Large intestine (tissue), 3 donors: ENCODE measurements around the gene ABCG2. TPM values are rescaled to one million over a fixed set of nuclear protein-coding genes. Genes with fewer than 3 reads are reported as not detected.
"Not testable (repeated sequence)": the region's sequence is repeated elsewhere in the genome, so short reads cannot be mapped to it uniquely, and the experiment has no call there.

Experiments
- DNase-seq, 2 donors: peaks; one replicate each; pipeline versions ENCODE4 v3.0.0 to v3.0.0-alpha.2; 2013
- H3K27ac ChIP-seq: one replicate; pipeline ENCODE4 v1.5.1; 2013; ENCODE audit warnings: low read length
- H3K27me3 ChIP-seq: 2 replicates; pipeline ENCODE4 v1.6.1; 2013; ENCODE audit warnings: low read length; ENCODE audit not compliant: control insufficient read depth, insufficient read depth
- H3K36me3 ChIP-seq: 2 replicates; pipeline ENCODE4 v1.6.1; 2013; ENCODE audit warnings: low read length; ENCODE audit not compliant: control insufficient read depth, insufficient read depth
- H3K4me1 ChIP-seq: one replicate; pipeline ENCODE4 v1.6.1; 2013; ENCODE audit warnings: low read length; ENCODE audit not compliant: control insufficient read depth, insufficient read depth
- H3K4me3 ChIP-seq: one replicate; pipeline ENCODE4 v1.5.1; 2013; ENCODE audit warnings: low read length
- H3K9me3 ChIP-seq: one replicate; pipeline ENCODE4 v1.6.1; 2013; ENCODE audit warnings: mild to moderate bottlenecking, low read depth, low read length, moderate library complexity; ENCODE audit not compliant: control insufficient read depth
- WGBS: methylation state at CpG from one replicate; pipeline ENCODE4 v1.1.5; 2013; ENCODE audit warnings: low lambda C conversion rate; ENCODE audit not compliant: insufficient coverage; 5-methylcytosine and 5-hydroxymethylcytosine counted together
- polyA plus RNA-seq: library from polyadenylated mRNA; unstranded; fragments of 120-200 nt; gene quantifications from one replicate; pipeline ENCODE4 v1.2.1, GENCODE V29; 2013

Gene ABCG2
- polyA plus RNA-seq, 1 donor: 5.7 TPM

DNA sequence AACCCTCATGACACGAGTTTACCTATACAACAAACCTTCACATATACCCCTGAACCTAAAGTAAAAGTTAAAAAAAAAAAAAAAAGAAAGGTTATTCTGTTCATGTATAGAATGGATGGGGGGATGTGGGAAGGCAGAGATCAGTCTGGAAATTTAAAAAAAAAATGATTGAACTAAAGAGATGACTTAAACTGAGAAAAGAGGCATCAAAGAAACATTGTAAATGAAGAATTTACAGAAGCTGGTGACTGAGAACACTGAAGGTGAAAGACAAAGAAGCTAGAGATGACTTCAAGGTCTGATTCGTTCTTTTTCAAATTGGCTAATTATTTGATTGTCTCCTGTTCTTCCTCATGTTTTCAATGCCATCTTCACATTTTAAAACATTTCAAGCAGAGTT is 12.8 kb upstream of the ABCG2 start:
- 92% methylated on average over 2 of the region's 2 CpGs for WGBS
- H3K9me3 ChIP-seq: no peaks in the 10 kb centered on the region

DNA sequence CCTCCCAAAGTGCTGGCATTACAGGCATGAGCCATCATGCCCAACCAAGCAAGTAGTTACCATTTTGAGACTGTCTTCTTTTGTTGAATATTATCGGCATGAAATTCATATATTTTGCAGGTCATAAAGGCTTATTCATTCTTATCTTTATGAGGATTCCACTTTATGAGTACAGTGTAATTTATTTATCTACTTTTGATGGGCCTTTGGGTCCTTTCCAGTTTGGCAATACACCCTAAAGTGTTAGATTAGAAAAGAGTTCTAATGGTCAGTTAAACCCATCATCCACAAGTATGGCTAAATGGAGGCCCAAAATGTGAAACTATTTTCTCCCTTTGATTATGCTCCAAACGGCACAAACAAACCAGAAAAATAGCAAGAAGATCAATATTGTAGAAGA is 10.9 kb upstream of the ABCG2 start:
- Histone ChIP-seq H3K36me3 (no peaks in the 10 kb centered on the region), H3K9me3 (no peaks in the 10 kb centered on the region), H3K27me3 (no peaks in the 10 kb centered on the region), H3K27ac (no peak overlapping the region), H3K4me3 (no peak overlapping the region), H3K4me1 (peaks cover 4% of the 10 kb centered on the region)
- DNase-seq: no peak
- 60% methylated on average over 1 of the region's 2 CpGs for WGBS

More for the DNA sequence above, 12.8 kb upstream of the ABCG2 start:
- H3K4me3 ChIP-seq: no peak overlapping the region
- H3K27ac ChIP-seq: no peak overlapping the region
- H3K27me3 ChIP-seq: no peaks in the 10 kb centered on the region
- no peaks in the 10 kb centered on the region for H3K36me3 ChIP-seq
- no peak for DNase-seq
- H3K4me1 ChIP-seq: peaks cover 3% of the 10 kb centered on the region

- H3K9me3 ChIP-seq: no peaks in the 10 kb centered on the region
- H3K36me3 ChIP-seq: no peaks in the 10 kb centered on the region
- H3K4me3 ChIP-seq: no peak overlapping the region
- peaks cover 4% of the 10 kb centered on the region for H3K4me1 ChIP-seq
- no peaks in the 10 kb centered on the region for H3K27me3 ChIP-seq
- WGBS: 80% methylated on average over 1 of the region's 3 CpGs
- H3K27ac ChIP-seq: no peak overlapping the region
- DNase-seq: peak; percentile 28 to 54
Measured at GRCh38 chr4:88166608-88167007, 8.2 kb upstream of the ABCG2 start.

DNA sequence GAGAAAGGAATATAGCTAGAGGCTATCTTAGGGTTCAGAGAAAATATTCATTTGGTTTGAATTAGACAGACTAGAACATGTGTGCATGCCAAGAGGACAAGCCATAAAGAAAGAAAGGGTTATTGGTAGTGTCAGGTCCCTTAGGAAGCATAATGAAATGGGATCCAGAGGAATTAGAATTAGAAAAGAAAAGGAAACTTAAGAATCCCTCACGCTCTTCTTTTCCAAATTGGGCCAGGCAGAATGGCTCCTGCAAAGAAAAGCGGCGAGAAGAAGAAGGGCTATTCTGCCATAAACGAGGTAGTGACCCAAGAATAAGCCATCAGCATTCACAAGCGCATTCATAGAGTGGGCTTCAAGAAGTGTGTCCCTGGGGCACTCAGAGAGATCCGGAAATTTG is 4.9 kb upstream of the ABCG2 start:
- no peaks in the 10 kb centered on the region for H3K36me3 ChIP-seq
- no peaks in the 10 kb centered on the region for H3K27me3 ChIP-seq
- H3K27ac ChIP-seq: no peak overlapping the region
- DNase-seq: no peak
- peaks cover 6% of the 10 kb centered on the region for H3K4me1 ChIP-seq
- WGBS: 100% methylated on average over 1 of the region's 6 CpGs
- H3K4me3 ChIP-seq: no peak overlapping the region
- H3K9me3 ChIP-seq: no peaks in the 10 kb centered on the region

DNA sequence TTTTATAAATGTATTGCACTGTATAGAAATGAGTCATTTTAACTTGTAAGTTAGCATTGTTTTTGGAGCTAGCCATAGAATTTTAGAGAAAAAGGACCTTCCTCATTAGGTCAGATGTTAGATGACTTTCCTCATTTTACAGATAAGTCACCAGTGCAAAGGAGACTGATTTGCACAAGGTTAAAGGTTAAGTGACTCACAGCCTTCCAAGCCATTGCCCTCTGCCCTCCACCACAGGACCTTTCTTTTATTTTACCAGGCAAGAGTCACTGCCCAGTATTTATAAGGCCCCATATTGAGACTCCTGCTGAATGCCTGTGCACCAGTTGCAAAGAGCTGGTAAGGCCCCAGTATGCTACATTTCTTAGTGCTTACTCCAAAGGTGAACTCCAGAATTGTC is 4.2 kb upstream of the ABCG2 start:
- no peak overlapping the region for H3K4me3 ChIP-seq

DNA sequence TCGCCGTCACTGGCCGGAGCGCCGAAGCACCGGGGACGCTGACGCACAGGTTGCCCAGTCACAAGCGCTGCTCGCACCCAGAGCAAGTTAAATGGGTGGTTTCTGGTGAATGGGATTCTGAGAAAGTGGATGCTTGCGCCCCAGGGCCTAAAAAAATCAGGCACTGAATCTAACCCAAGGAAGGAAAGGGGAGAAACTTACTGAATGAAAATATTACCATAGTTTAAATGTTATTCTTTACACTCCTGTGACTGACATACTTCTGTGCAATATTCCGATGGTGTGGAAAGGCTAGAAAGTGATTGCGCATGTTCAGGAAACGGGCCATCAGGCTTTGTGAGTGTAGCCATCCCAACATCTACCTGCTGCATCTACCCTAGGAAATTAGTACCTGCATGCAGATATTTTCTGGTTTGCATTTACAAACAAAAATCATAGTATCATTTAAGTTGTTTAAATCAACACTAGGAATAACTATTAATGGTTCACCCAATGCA is 838 bp upstream of the ABCG2 start:
- Histone ChIP-seq H3K4me3 (peak overlapping the region; percentile 51), H3K4me1 (peaks cover 2% of the 10 kb centered on the region), H3K36me3 (no peaks in the 10 kb centered on the region), H3K27ac (no peak overlapping the region), H3K27me3 (no peaks in the 10 kb centered on the region), H3K9me3 (no peaks in the 10 kb centered on the region)
- WGBS: 61% methylated on average over 3 of the region's 14 CpGs
- DNase-seq: no peak

More for the DNA sequence above, 4.2 kb upstream of the ABCG2 start:
- peaks cover 6% of the 10 kb centered on the region for H3K4me1 ChIP-seq
- H3K27me3 ChIP-seq: no peaks in the 10 kb centered on the region
- H3K36me3 ChIP-seq: no peaks in the 10 kb centered on the region
- no peak overlapping the region for H3K27ac ChIP-seq
- H3K9me3 ChIP-seq: no peaks in the 10 kb centered on the region
- no peak for DNase-seq

DNA sequence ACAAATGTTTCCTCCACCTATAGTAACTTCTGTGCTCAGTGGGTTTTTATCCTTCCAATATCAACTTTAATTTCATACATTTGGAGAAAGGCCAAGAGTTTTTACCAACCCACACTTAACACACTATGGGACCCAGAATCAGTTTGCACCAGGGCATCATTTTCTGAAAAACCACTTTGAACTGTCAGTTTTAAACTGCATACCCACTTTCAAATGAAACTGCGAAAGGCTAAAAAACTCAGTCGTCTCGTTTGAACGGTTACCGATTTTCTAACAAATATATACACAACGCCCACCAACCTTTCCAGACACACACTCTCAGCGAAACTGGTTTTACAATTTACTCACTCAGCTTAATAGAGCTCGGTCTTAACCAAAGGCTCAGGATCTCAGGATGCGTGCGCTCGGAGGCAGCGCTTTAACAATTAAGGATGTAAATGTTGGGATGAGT is 376 bp downstream of the ABCG2 start:
- Histone ChIP-seq H3K36me3 (no peaks in the 10 kb centered on the region), H3K9me3 (no peaks in the 10 kb centered on the region), H3K27ac (peak overlapping the region; percentile 29), H3K27me3 (no peaks in the 10 kb centered on the region), H3K4me1 (peaks cover 2% of the 10 kb centered on the region), H3K4me3 (peak overlapping the region; percentile 51)
- 7% methylated on average over 3 of the region's 12 CpGs for WGBS
- DNase-seq: peak; percentile 15 to 31

GRCh38 chr4:88152331-88152730 is 6.1 kb downstream of the ABCG2 start:
- no CpG with 5 or more reads among the region's 8 CpGs for WGBS
- not testable (repeated sequence) for H3K27me3 ChIP-seq, H3K9me3 ChIP-seq, H3K4me3 ChIP-seq, H3K27ac ChIP-seq, H3K36me3 ChIP-seq, DNase-seq
- peaks cover 11% of the 10 kb centered on the region for H3K4me1 ChIP-seq

GRCh38 chr4:88148560-88148959 is 9.9 kb downstream of the ABCG2 start:
- Histone ChIP-seq H3K27ac (peak overlapping the region; percentile 78), H3K4me3 (no peak overlapping the region), H3K4me1 (peaks cover 41% of the 10 kb centered on the region), H3K27me3 (no peaks in the 10 kb centered on the region), H3K36me3 (no peaks in the 10 kb centered on the region), H3K9me3 (no peaks in the 10 kb centered on the region)
- WGBS: 60% methylated on average over 1 of the region's 2 CpGs
- DNase-seq: no peak

DNA sequence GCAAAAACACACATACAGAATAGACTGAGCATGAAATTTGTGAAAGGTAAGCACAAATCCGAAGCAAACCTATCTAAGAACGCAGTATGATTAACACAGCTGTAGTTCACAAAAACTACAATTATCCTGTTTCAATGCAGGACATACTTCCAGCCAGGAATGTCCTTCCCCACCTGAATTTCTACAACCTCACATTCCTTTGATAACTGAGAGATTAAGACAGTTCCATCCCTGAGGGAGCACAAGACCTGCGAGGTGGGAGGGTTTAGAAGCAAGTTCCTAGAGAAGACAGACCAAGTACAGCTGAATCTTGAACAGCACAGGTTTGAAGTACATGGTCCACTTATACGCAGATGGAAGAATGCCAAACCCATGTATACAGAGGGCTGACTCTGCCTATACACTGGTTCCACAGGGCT is 10.6 kb downstream of the ABCG2 start:
- peak overlapping the region; percentile 78 for H3K27ac ChIP-seq
- no peaks in the 10 kb centered on the region for H3K36me3 ChIP-seq
- DNase-seq: peak; percentile 78 to 88
- H3K27me3 ChIP-seq: no peaks in the 10 kb centered on the region
- no peak overlapping the region for H3K4me3 ChIP-seq
- no CpG with 5 or more reads among the region's 4 CpGs for WGBS
- peaks cover 44% of the 10 kb centered on the region for H3K4me1 ChIP-seq
- no peaks in the 10 kb centered on the region for H3K9me3 ChIP-seq

- peak overlapping the region; percentile 78 for H3K27ac ChIP-seq
- H3K4me1 ChIP-seq: peaks cover 44% of the 10 kb centered on the region
- H3K36me3 ChIP-seq: no peaks in the 10 kb centered on the region
- H3K9me3 ChIP-seq: no peaks in the 10 kb centered on the region
- no peak for DNase-seq
- H3K27me3 ChIP-seq: no peaks in the 10 kb centered on the region
- no peak overlapping the region for H3K4me3 ChIP-seq
Measured at GRCh38 chr4:88146891-88147290, 11.5 kb downstream of the ABCG2 start.
